PC-3 (cell line): ENCODE results near the gene PRRX1. TPM values are rescaled to one million over a fixed set of nuclear protein-coding genes. Genes with fewer than 3 reads are reported as not detected.

Experiments
- ATAC-seq: fragments of 200-7000 bp; cut with Tn5 transposase; 2 replicates; pipeline ENCODE4 v1.9.1; 2020; ENCODE audit warnings: mild to moderate bottlenecking, moderate library complexity
- BruUV-seq: library from RNA; stranded (reverse); fragments of 400-500 nt; replicated peaks from 2 replicates; lab custom pipeline; 2021; lab: Mats Ljungman, UMichigan
- CTCF ChIA-PET: fragments of 300-600 bp; sonication (Branson Sonifier 250); formaldehyde crosslinking; loops from one replicate; lab custom pipeline; 2022; ENCODE audit warnings: antibody characterized with exemption; lab: Charles Lee
- POLR2A ChIA-PET: fragments of 300-600 bp; sonication (Branson Sonifier 250); formaldehyde crosslinking; loops from one replicate; lab custom pipeline; 2022; ENCODE audit warnings: antibody characterized with exemption; ENCODE audit not compliant: unreplicated experiment; lab: Charles Lee
- DNase-seq: peaks from one replicate; pipeline ENCODE4 v3.0.0-alpha.2; 2015
- H2AFZ ChIP-seq: fragments of 300-600 bp; sonication (generic); 2 replicates; pipeline ENCODE4 v1.6.0; 2016; ENCODE audit warnings: antibody characterized with exemption, low read length
- H3F3A ChIP-seq: fragments of 300-600 bp; sonication (generic); one replicate; pipeline ENCODE4 v1.6.0; 2017; ENCODE audit warnings: antibody characterized with exemption, low read length, control low read depth, mild to moderate bottlenecking; ENCODE audit not compliant: unreplicated experiment
- H3K27ac ChIP-seq: fragments of 300-600 bp; sonication (generic); 2 replicates; pipeline ENCODE4 v1.5.1; 2016; ENCODE audit warnings: mild to moderate bottlenecking, low read length
- H3K27me3 ChIP-seq: fragments of 300-600 bp; sonication (generic); 2 replicates; pipeline ENCODE4 v1.6.1; 2016; ENCODE audit warnings: low read length, mixed read lengths
- H3K36me3 ChIP-seq: fragments of 300-600 bp; sonication (generic); 2 replicates; pipeline ENCODE4 v1.6.1; 2016; ENCODE audit warnings: low read depth, mixed run types, low read length, mixed read lengths
- H3K4me1 ChIP-seq: fragments of 300-600 bp; sonication (generic); 2 replicates; pipeline ENCODE4 v1.5.1; 2016; ENCODE audit warnings: low read length; ENCODE audit not compliant: insufficient read depth
- H3K4me2 ChIP-seq: fragments of 300-600 bp; sonication (generic); 2 replicates; pipeline ENCODE4 v1.6.0; 2016; ENCODE audit warnings: low read length
- H3K4me3 ChIP-seq: fragments of 300-600 bp; sonication (generic); 2 replicates; pipeline ENCODE4 v1.5.1; 2016; ENCODE audit warnings: mild to moderate bottlenecking, low read length, mixed read lengths
- H3K79me2 ChIP-seq: fragments of 300-600 bp; sonication (generic); 2 replicates; pipeline ENCODE4 v1.6.1; 2017; ENCODE audit warnings: low read length, mixed read lengths
- H3K9ac ChIP-seq: fragments of 300-600 bp; sonication (generic); 2 replicates; pipeline ENCODE4 v1.6.0; 2016; ENCODE audit warnings: mild to moderate bottlenecking, low read length
- H3K9me2 ChIP-seq: fragments of 300-600 bp; sonication (generic); replicated peaks from 2 replicates; pipeline ENCODE4 v1.6.1; 2016; ENCODE audit warnings: mixed run types, low read length, mixed read lengths
- H3K9me3 ChIP-seq: fragments of 300-600 bp; sonication (generic); 2 replicates; pipeline ENCODE4 v1.6.1; 2016; ENCODE audit warnings: low read length, mixed read lengths
- H4K20me1 ChIP-seq: fragments of 300-600 bp; sonication (generic); 2 replicates; pipeline ENCODE4 v1.6.1; 2016; ENCODE audit warnings: low read length, mixed read lengths
- CTCF ChIP-seq: fragments of 300-600 bp; sonication (generic); conservative IDR thresholded peaks from 2 replicates; pipeline ENCODE4 v1.5.1; 2017; ENCODE audit warnings: antibody characterized with exemption, low read depth, mild to moderate bottlenecking, low read length
- EZH2 ChIP-seq: fragments of 300-600 bp; sonication (generic); IDR thresholded peaks from one replicate; pipeline ENCODE4 v1.6.1; 2017; ENCODE audit warnings: antibody characterized with exemption, mild to moderate bottlenecking, low read length; ENCODE audit not compliant: unreplicated experiment
- EZH2phosphoT487 ChIP-seq: fragments of 300-600 bp; sonication (generic); IDR thresholded peaks from 2 replicates; pipeline ENCODE4 v1.6.1; 2018; ENCODE audit warnings: mild to moderate bottlenecking, antibody characterized with exemption, low read length, borderline replicate concordance
- intact Hi-C: fragments of 100-400 bp; cut with micrococcal nuclease; formaldehyde crosslinking; loops from 2 replicates; pipeline ENCODE4 v1.9.0; 2023
- total RNA-seq: library from RNA; depleted of rRNA; stranded (reverse); fragments of >200 nt; gene quantifications from 2 replicates; pipeline ENCODE4 v1.2.3, GENCODE V29; 2014

Gene PRRX1
- total RNA-seq, 1 experiment from 2014 or later: not detected

- no peak for TF ChIP-seq EZH2phosphoT487
- no peak for TF ChIP-seq CTCF
- no peak for TF ChIP-seq EZH2
- Histone ChIP-seq H4K20me1 (no peaks in the 10 kb centered on the region), H3K9me3 (no peaks in the 10 kb centered on the region), H3K79me2 (no peaks in the 10 kb centered on the region), H3K4me3 (no peak overlapping the region), H3K4me2 (no peak overlapping the region), H3K27me3 (no peaks in the 10 kb centered on the region), H2AFZ (no peak overlapping the region), H3K4me1 (no peaks in the 10 kb centered on the region), H3F3A (no peaks in the 10 kb centered on the region), H3K9ac (no peak overlapping the region), H3K9me2 (no peaks in the 10 kb centered on the region), H3K36me3 (no peaks in the 10 kb centered on the region), H3K27ac (no peak overlapping the region)
- ATAC-seq (no peak), DNase-seq (no peak)
- POLR2A ChIA-PET: no interaction called here
- no TSS peak for BruUV-seq
- intact Hi-C loops: no loop called here
- CTCF ChIA-PET: no interaction called here
These were observed 38.0 kb downstream of the PRRX1 start for GRCh38 chr1:170701962-170702361.

GRCh38 chr1:170703591-170703990, 39.7 kb downstream of the PRRX1 start:
- no peak overlapping the region for H3K4me2 ChIP-seq
- no peaks in the 10 kb centered on the region for H3K9me2 ChIP-seq
- no peak overlapping the region for H3K9ac ChIP-seq
- no peak overlapping the region for H2AFZ ChIP-seq
- no peak overlapping the region for H3K4me3 ChIP-seq
- H4K20me1 ChIP-seq: no peaks in the 10 kb centered on the region
- ATAC-seq: no peak
- no TSS peak for BruUV-seq
- H3K36me3 ChIP-seq: no peaks in the 10 kb centered on the region
- ChIA-PET CTCF (interaction anchor here (0.7 kb wide), 1 partner anchor 144 kb away, joined by 3 read pairs; no protein-coding TSS in a partner anchor), POLR2A (no interaction called here)
- H3K27me3 ChIP-seq: no peaks in the 10 kb centered on the region
- peaks cover 14% of the 10 kb centered on the region for H3K4me1 ChIP-seq
- H3K9me3 ChIP-seq: no peaks in the 10 kb centered on the region
- H3K27ac ChIP-seq: no peak overlapping the region
- intact Hi-C loops: no loop called here
- no peaks in the 10 kb centered on the region for H3K79me2 ChIP-seq
- TF ChIP-seq EZH2: no peak
- H3F3A ChIP-seq: peaks cover 4% of the 10 kb centered on the region
- no peak for DNase-seq

- Histone ChIP-seq H3K9me3 (no peaks in the 10 kb centered on the region), H3K79me2 (no peaks in the 10 kb centered on the region), H3K36me3 (no peaks in the 10 kb centered on the region), H3K9ac (no peak overlapping the region), H3K4me2 (no peak overlapping the region), H3K4me1 (peaks cover 21% of the 10 kb centered on the region), H3F3A (peaks cover 7% of the 10 kb centered on the region), H3K4me3 (no peak overlapping the region), H4K20me1 (no peaks in the 10 kb centered on the region), H2AFZ (no peak overlapping the region), H3K27ac (no peak overlapping the region), H3K27me3 (no peaks in the 10 kb centered on the region), H3K9me2 (no peaks in the 10 kb centered on the region)
- TF ChIP-seq EZH2 (no peak), EZH2phosphoT487 (no peak), CTCF (no peak)
- ATAC-seq (no peak), DNase-seq (no peak)
- POLR2A ChIA-PET: no interaction called here
- intact Hi-C loops: no loop called here
- BruUV-seq: no TSS peak
- CTCF ChIA-PET: no interaction called here
These were observed 40.3 kb downstream of the PRRX1 start for GRCh38 chr1:170704256-170704655.
